Measurements from ENCODE around the gene PLA2G4F.

The PLA2G4F gene

GRCh38 chr15:42163947-42164550 lies 7.6 kb upstream of the PLA2G4F start:
- no peak for DNase-seq

- no peak for DNase-seq
Measured at GRCh38 chr15:42163291-42163690, 6.9 kb upstream of the PLA2G4F start.

GRCh38 chr15:42160136-42160535 lies 3.7 kb upstream of the PLA2G4F start:
- no peak for DNase-seq

GRCh38 chr15:42159381-42160015 lies 3.1 kb upstream of the PLA2G4F start:
- DNase-seq, result no peak

- DNase-seq, result no peak
Measured at GRCh38 chr15:42158941-42159340, 2.5 kb upstream of the PLA2G4F start.

GRCh38 chr15:42157981-42158765 lies 1.7 kb upstream of the PLA2G4F start:
- DNase-seq, result no peak

- DNase-seq, result no peak
Measured at GRCh38 chr15:42157381-42157780, 945 bp upstream of the PLA2G4F start.

GRCh38 chr15:42155546-42156242 lies 742 bp downstream of the PLA2G4F start:
- DNase-seq, result no peak

GRCh38 chr15:42154956-42155355 lies 1.5 kb downstream of the PLA2G4F start:
- DNase-seq, result no peak

GRCh38 chr15:42154212-42154941 lies 2.1 kb downstream of the PLA2G4F start:
- no peak for DNase-seq

- DNase-seq, result peak; percentile 1
Measured at GRCh38 chr15:42153874-42154211, 2.6 kb downstream of the PLA2G4F start.

GRCh38 chr15:42152921-42153698 lies 3.3 kb downstream of the PLA2G4F start:
- DNase-seq, result peak; percentile 11

GRCh38 chr15:42152196-42152920 lies 4.1 kb downstream of the PLA2G4F start:
- DNase-seq, result peak; percentile 47

GRCh38 chr15:42151736-42152135 lies 4.7 kb downstream of the PLA2G4F start:
- DNase-seq, result peak; percentile 68

GRCh38 chr15:42151141-42151561 lies 5.3 kb downstream of the PLA2G4F start:
- no peak for DNase-seq

- no peak for DNase-seq
Measured at GRCh38 chr15:42150219-42150970, 6.0 kb downstream of the PLA2G4F start.

GRCh38 chr15:42149493-42150218 lies 6.8 kb downstream of the PLA2G4F start:
- no peak for DNase-seq

- DNase-seq, result no peak
Measured at GRCh38 chr15:42148808-42149492, 7.5 kb downstream of the PLA2G4F start.

- DNase-seq, result peak; percentile 5
Measured at GRCh38 chr15:42147431-42147735, 9.1 kb downstream of the PLA2G4F start.
